ENCODE measurements around the gene FAIM2. TPM values are rescaled to one million over a fixed set of nuclear protein-coding genes. Genes with fewer than 3 reads are reported as not detected.

FAIM2 gene
- total and polyA plus RNA-seq, 10 of the 15 experiments (the other 5 are each of a cell fraction or from before 2014, with no cell fraction given) = not detected

- WGBS (ENCODE audit: insufficient coverage, insufficient replicate concordance, low lambda C conversion rate, missing lambda C conversion rate) = 34% methylated on average over 3 of the region's 3 CpGs
- Histone ChIP-seq H3K36me3 (ENCODE audit: control insufficient read depth in 2 of 2, insufficient read depth in 2 of 2, low read length in 1 of 2) (no peaks in the 10 kb centered on the region), H3K27me3 (replicated peaks in 1 of 2; ENCODE audit: control insufficient read depth in 2 of 2, insufficient read depth in 2 of 2, low read length in 1 of 2) (peaks cover 0 to 1% of the 10 kb centered on the region in 2 experiments; a peak in 2 of 4 replicates), H3K79me2 (ENCODE audit: control insufficient read depth, insufficient read depth, low read length) (no peaks in the 10 kb centered on the region), H3K4me2 (ENCODE audit: control insufficient read depth, insufficient read depth) (no peak overlapping the region), H3K9ac (ENCODE audit: control insufficient read depth, insufficient read depth, low read length) (no peak overlapping the region), H4K20me1 (ENCODE audit: control insufficient read depth, insufficient read depth) (no peaks in the 10 kb centered on the region), H3K4me1 (ENCODE audit: control insufficient read depth, insufficient read depth, low read length) (no peaks in the 10 kb centered on the region), H3K4me3 (no peak overlapping the region), H2AFZ (ENCODE audit: control insufficient read depth, low read depth, low read length) (no peak overlapping the region), H3K9me3 (replicated peaks; ENCODE audit: control insufficient read depth, insufficient read depth, low read length) (no peaks in the 10 kb centered on the region), H3K27ac (ENCODE audit: control insufficient read depth, insufficient read depth) (no peak overlapping the region)
- ChIA-PET RAD21 (ENCODE audit: unreplicated experiment) (no interaction called here), CTCF (no interaction called here), POLR2A (no interaction called here), SMC1A (ENCODE audit: uncharacterized antibody, unreplicated experiment) (no interaction called here)
- FAIRE-seq = no peak
- intact Hi-C loops (cut with micrococcal nuclease; ENCODE audit: unreplicated experiment) (no loop called here), in situ Hi-C loops (cut with MboI) (no loop called here)
- DNase-seq (ENCODE audit: low read depth, low spot score) = no peak
- no TSS peak for BruUV-seq (replicated peaks)
- ATAC-seq = no peak
- TF ChIP-seq ZNF622 (IDR thresholded peaks at IDR 0.05) (no peak), ASH2L (IDR thresholded peaks at IDR 0.05; ENCODE audit: borderline replicate concordance, low read depth) (no peak), CREB1 (IDR thresholded peaks at IDR 0.05; ENCODE audit: low read depth) (no peak), NR2C2 (IDR thresholded peaks at IDR 0.05; ENCODE audit: borderline replicate concordance, control insufficient read depth, insufficient read length, low read depth) (no peak), KDM1A (IDR thresholded peaks at IDR 0.05; ENCODE audit: borderline replicate concordance) (no peak), ATF7 (IDR thresholded peaks at IDR 0.05; ENCODE audit: low read depth) (no peak), ZBTB40 (IDR thresholded peaks at IDR 0.05; ENCODE audit: borderline replicate concordance) (no peak), E2F8 (IDR thresholded peaks at IDR 0.05; ENCODE audit: low read depth, partially characterized antibody) (no peak), SMC3 (IDR thresholded peaks at IDR 0.05; ENCODE audit: borderline replicate concordance, low read length) (no peak), SUPT20H (IDR thresholded peaks at IDR 0.05; ENCODE audit: borderline replicate concordance, control insufficient read depth, low read depth, low read length) (no peak), RB1 (IDR thresholded peaks at IDR 0.05; ENCODE audit: borderline replicate concordance) (no peak), PKNOX1 (IDR thresholded peaks at IDR 0.05) (no peak)
- TF ChIP-seq, protein P1, sequence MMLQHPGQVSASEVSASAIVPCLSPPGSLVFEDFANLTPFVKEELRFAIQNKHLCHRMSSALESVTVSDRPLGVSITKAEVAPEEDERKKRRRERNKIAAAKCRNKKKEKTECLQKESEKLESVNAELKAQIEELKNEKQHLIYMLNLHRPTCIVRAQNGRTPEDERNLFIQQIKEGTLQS (IDR thresholded peaks at IDR 0.05; ENCODE audit: borderline replicate concordance, extremely low read depth, low read depth, low read length) = no peak
Observed at GRCh38 chr12:49921299-49921698, 17.6 kb upstream of the FAIM2 start.

Data from GM12878 (cell line).